Loucy (cell line): ENCODE measurements around the gene KRTAP5-1.

Source experiments
- H2AFZ ChIP-seq: fragments of 200-600 bp; sonication (generic); 2 replicates; pipeline ENCODE4 v1.6.0; 2016; ENCODE audit warnings: antibody characterized with exemption, mild to moderate bottlenecking, low read length, moderate library complexity
- H3F3A ChIP-seq: fragments of 200-600 bp; 2 replicates; pipeline ENCODE4 v1.6.0; 2016; ENCODE audit warnings: antibody characterized with exemption, low read depth, mild to moderate bottlenecking
- H3K27me3 ChIP-seq: fragments of 200-600 bp; sonication (generic); 2 replicates; pipeline ENCODE4 v1.6.1; 2014; ENCODE audit warnings: low read length, mild to moderate bottlenecking; ENCODE audit not compliant: insufficient read depth, poor library complexity, severe bottlenecking
- H3K36me3 ChIP-seq: fragments of 200-600 bp; sonication (generic); 2 replicates; pipeline ENCODE4 v1.6.1; 2016; ENCODE audit warnings: low read length; ENCODE audit not compliant: insufficient read depth
- H3K4me1 ChIP-seq: fragments of 200-600 bp; sonication (generic); 2 replicates; pipeline ENCODE4 v1.5.1; 2014; ENCODE audit warnings: low read length, mild to moderate bottlenecking; ENCODE audit not compliant: insufficient read depth, poor library complexity, severe bottlenecking
- H3K4me2 ChIP-seq: fragments of 200-600 bp; sonication (generic); 2 replicates; pipeline ENCODE4 v1.6.0; 2014; ENCODE audit warnings: antibody characterized with exemption, low read length, low read depth, mild to moderate bottlenecking; ENCODE audit not compliant: poor library complexity, severe bottlenecking
- H3K4me3 ChIP-seq: fragments of 200-600 bp; sonication (generic); 2 replicates; pipeline ENCODE4 v1.5.1; 2014; ENCODE audit warnings: low read length, mild to moderate bottlenecking, mixed read lengths; ENCODE audit not compliant: poor library complexity, severe bottlenecking
- H3K79me2 ChIP-seq: fragments of 200-600 bp; sonication (generic); 2 replicates; pipeline ENCODE4 v1.6.1; 2014; ENCODE audit warnings: low read length; ENCODE audit not compliant: insufficient read depth
- H3K9ac ChIP-seq: fragments of 200-600 bp; sonication (generic); 2 replicates; pipeline ENCODE4 v1.6.0; 2014; ENCODE audit warnings: mild to moderate bottlenecking, low read depth, low read length, moderate library complexity; ENCODE audit not compliant: poor library complexity, severe bottlenecking
- H3K9me2 ChIP-seq: fragments of 200-600 bp; sonication (generic); replicated peaks from 2 replicates; pipeline ENCODE4 v1.6.1; 2016; ENCODE audit warnings: low read depth, low read length, mixed read lengths
- H3K9me3 ChIP-seq: fragments of 200-600 bp; sonication (generic); 2 replicates; pipeline ENCODE4 v1.6.1; 2014; ENCODE audit warnings: mild to moderate bottlenecking, antibody characterized with exemption, low read length, low read depth; ENCODE audit not compliant: insufficient read depth
- H4K20me1 ChIP-seq: fragments of 200-600 bp; sonication (generic); 2 replicates; pipeline ENCODE4 v1.6.0; 2014; ENCODE audit warnings: antibody characterized with exemption, low read length, mild to moderate bottlenecking; ENCODE audit not compliant: insufficient read depth, poor library complexity, severe bottlenecking
- EZH2phosphoT487 ChIP-seq: fragments of 200-600 bp; IDR thresholded peaks from 2 replicates; pipeline ENCODE4 v1.6.1; 2018; ENCODE audit warnings: antibody characterized with exemption, mild to moderate bottlenecking, moderate library complexity, borderline replicate concordance
- TF ChIP-seq, protein P1 (sequence below): fragments of 200-600 bp; sonication (generic); conservative IDR thresholded peaks from 2 replicates; pipeline ENCODE4 v1.5.1; 2014; ENCODE audit warnings: mild to moderate bottlenecking, antibody characterized with exemption, low read length

KRTAP5-1 gene

DNA sequence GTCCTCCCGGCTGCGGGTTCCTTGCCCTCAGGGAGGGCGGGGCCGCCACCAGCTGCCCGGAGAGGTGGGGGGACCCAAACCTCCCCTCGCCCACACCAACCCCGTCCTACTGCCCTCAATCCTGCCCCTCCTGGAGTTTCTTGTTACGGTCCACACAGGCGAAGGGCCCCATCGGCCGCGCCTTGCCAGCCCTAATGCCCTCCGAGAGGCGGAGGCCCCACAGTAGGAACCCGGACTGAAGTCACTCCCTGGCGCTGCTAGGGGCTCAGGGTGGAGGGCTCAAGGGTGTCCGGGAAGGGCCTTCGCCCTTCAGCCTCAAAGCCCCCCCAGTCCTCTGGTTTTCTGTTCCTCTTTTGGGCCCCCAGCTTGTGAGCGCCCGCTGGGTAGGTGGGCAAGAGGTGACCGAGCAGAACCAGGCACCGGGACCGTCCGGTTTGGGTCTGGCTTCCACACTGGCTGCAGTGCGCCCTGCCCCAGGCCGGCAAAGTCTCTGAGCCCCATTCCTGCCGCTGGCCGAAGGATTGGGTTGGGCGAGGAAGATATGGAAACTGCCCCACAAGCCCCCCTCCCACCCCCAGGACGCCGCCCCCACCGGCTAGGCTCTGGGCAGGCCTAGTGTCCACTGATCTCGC lies 37.5 kb downstream of the KRTAP5-1 start:
- H2AFZ ChIP-seq: no peak overlapping the region
- H3F3A ChIP-seq: no peaks in the 10 kb centered on the region
- H3K36me3 ChIP-seq: no peaks in the 10 kb centered on the region
- no peaks in the 10 kb centered on the region for H3K4me1 ChIP-seq
- no peaks in the 10 kb centered on the region for H3K27me3 ChIP-seq
- no peaks in the 10 kb centered on the region for H3K9me3 ChIP-seq
- H3K4me2 ChIP-seq: no peak overlapping the region
- H3K79me2 ChIP-seq: no peaks in the 10 kb centered on the region
- no peaks in the 10 kb centered on the region for H3K9me2 ChIP-seq
- no peak overlapping the region for H3K9ac ChIP-seq
- H3K4me3 ChIP-seq: no peak overlapping the region
- H4K20me1 ChIP-seq: no peaks in the 10 kb centered on the region
- no peak for TF ChIP-seq EZH2phosphoT487
- TF ChIP-seq, protein P1, sequence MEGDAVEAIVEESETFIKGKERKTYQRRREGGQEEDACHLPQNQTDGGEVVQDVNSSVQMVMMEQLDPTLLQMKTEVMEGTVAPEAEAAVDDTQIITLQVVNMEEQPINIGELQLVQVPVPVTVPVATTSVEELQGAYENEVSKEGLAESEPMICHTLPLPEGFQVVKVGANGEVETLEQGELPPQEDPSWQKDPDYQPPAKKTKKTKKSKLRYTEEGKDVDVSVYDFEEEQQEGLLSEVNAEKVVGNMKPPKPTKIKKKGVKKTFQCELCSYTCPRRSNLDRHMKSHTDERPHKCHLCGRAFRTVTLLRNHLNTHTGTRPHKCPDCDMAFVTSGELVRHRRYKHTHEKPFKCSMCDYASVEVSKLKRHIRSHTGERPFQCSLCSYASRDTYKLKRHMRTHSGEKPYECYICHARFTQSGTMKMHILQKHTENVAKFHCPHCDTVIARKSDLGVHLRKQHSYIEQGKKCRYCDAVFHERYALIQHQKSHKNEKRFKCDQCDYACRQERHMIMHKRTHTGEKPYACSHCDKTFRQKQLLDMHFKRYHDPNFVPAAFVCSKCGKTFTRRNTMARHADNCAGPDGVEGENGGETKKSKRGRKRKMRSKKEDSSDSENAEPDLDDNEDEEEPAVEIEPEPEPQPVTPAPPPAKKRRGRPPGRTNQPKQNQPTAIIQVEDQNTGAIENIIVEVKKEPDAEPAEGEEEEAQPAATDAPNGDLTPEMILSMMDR: no peak

DNA sequence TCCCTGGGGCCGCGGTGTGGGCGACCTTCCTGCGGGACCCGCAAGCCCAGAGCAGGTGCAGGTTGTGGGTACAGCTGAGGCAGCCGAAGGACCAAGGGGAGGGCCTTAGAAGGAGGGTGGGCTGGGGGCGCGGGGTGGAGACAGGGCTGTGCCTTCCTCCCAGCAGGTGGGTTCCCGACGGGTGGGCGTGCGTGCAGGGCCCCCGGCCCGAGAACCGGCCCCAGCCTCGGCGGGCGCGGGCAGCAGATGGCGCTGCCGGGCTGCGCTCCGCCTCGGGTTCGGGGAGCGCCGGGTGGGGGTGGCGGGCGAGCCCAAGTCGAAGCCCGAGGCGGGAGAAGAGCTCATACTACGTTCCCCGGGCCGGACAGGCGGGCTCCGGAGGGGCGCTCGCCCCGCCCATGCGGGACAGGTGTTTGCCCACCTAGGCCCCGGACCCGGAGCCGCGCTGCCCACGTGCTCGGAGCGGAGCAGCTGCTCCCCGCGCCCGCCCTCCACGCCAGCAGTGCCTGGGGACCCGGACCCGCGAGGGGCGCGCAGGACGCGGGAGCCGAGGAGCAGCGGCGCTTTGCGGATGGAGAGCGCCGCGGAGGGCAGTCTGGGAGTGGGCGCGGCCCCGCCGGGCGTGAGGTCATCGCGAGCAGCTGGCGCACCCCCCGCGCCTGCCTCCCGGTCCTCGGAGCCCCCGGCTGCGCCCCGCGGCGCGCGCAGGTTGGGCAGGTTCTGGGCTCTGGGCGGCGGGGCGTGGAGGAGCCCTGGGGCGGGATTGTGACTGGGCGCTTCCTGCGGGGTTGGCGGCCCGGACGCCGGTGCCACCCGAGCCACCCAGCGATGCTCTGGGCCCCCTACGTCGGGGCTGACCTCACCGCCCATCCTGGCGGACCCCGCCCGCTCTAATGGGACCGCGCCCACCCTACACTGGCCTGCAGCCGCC lies 38.3 kb downstream of the KRTAP5-1 start:
- H3K79me2 ChIP-seq: no peaks in the 10 kb centered on the region
- H3K9ac ChIP-seq: no peak overlapping the region
- no peak overlapping the region for H3K4me2 ChIP-seq
- no peak overlapping the region for H2AFZ ChIP-seq
- H3K36me3 ChIP-seq: no peaks in the 10 kb centered on the region
- no peaks in the 10 kb centered on the region for H3K9me2 ChIP-seq
- H3K4me3 ChIP-seq: no peak overlapping the region
- H4K20me1 ChIP-seq: no peaks in the 10 kb centered on the region
- no peaks in the 10 kb centered on the region for H3K27me3 ChIP-seq
- TF ChIP-seq, protein P1: no peak
- no peak for TF ChIP-seq EZH2phosphoT487
- H3K9me3 ChIP-seq: no peaks in the 10 kb centered on the region
- H3F3A ChIP-seq: no peaks in the 10 kb centered on the region
- no peaks in the 10 kb centered on the region for H3K4me1 ChIP-seq

DNA sequence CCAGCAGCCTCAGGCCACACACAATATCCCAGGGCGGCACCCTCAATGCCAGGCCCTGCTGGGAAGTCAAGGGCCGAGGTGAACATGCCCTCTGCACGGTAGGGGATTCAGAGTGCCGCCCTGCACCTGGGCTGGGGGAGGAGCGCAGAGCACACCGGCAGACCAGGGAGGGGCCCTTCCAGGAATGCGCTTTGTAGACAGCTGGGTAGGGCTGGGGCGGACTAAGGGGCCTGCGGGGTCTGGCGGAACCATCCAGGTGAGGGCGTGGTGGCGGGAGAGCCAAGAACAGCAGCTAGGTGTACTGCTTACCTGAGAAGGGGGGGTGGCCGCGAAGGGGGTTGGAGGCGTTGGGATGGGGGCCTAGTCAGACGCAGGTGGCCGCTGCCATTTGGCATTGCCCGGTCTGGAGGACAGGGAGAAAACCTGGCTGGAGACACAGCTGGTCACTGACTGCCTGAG lies 39.0 kb downstream of the KRTAP5-1 start:
- H4K20me1 ChIP-seq: no peaks in the 10 kb centered on the region
- H3K4me2 ChIP-seq: no peak overlapping the region
- no peaks in the 10 kb centered on the region for H3K4me1 ChIP-seq
- no peak overlapping the region for H2AFZ ChIP-seq
- no peak for TF ChIP-seq EZH2phosphoT487
- TF ChIP-seq, protein P1: no peak
- H3K79me2 ChIP-seq: no peaks in the 10 kb centered on the region
- no peaks in the 10 kb centered on the region for H3K9me2 ChIP-seq
- no peak overlapping the region for H3K9ac ChIP-seq
- no peak overlapping the region for H3K4me3 ChIP-seq
- H3K27me3 ChIP-seq: no peaks in the 10 kb centered on the region
- no peaks in the 10 kb centered on the region for H3F3A ChIP-seq
- no peaks in the 10 kb centered on the region for H3K36me3 ChIP-seq
- no peaks in the 10 kb centered on the region for H3K9me3 ChIP-seq
